NK-92 treated with Interleukin-12 subunit alpha and Interleukin-12 subunit beta, amount 100 ng/mL, for 24 hours (cell line): Measurements from ENCODE around the gene ARHGEF4.

Experiments
- DNase-seq: peaks from one replicate; lab custom pipeline; 2025; lab: John Stamatoyannopoulos, UW

Gene ARHGEF4

GRCh38 chr2:131093696-131094462 is 257.2 kb downstream of the ARHGEF4 start:
- DNase-seq: peak; percentile 67

GRCh38 chr2:131094463-131095281 is 258.0 kb downstream of the ARHGEF4 start:
- no peak for DNase-seq
